H1 (cell line): ENCODE measurements around the gene LPAR3. TPM values are rescaled to one million over a fixed set of nuclear protein-coding genes. Genes with fewer than 3 reads are reported as not detected.

ENCODE experiments used
- CTCF ChIA-PET: fragments of 300-600 bp; sonication (Branson Sonifier 250); formaldehyde crosslinking; loops from one replicate; lab custom pipeline; 2021; ENCODE audit not compliant: partially characterized antibody; lab: Charles Lee
- POLR2A ChIA-PET: fragments of 300-600 bp; sonication (Branson Sonifier 250); formaldehyde crosslinking; loops from one replicate; lab custom pipeline; 2021; ENCODE audit warnings: inconsistent platforms; ENCODE audit not compliant: partially characterized antibody; lab: Charles Lee
- DNase-seq, 2 experiments: peaks; one replicate each; pipeline versions ENCODE4 v3.0.0 to v3.0.0-alpha.2; 2010 to 2022; ENCODE audit warnings: low spot score in 2 of 2, low read depth in 1 of 2, mixed read lengths in 1 of 2
- FAIRE-seq: peaks from 2 replicates; lab custom pipeline; 2011; peaks lifted over from hg19 to GRCh38; lab: Jason Lieb, UNC
- H2AFZ ChIP-seq: 2 replicates; pipeline ENCODE4 v1.8.1; 2012; ENCODE audit warnings: low read length, inconsistent platforms
- H2AK5ac ChIP-seq: 2 replicates; pipeline ENCODE4 v1.6.1; 2013; ENCODE audit warnings: low read depth, low read length
- H2BK120ac ChIP-seq: replicated peaks from 2 replicates; pipeline ENCODE3; 2013; ENCODE audit warnings: low read depth, low read length, inconsistent platforms
- H2BK12ac ChIP-seq: 2 replicates; pipeline ENCODE4 v1.6.1; 2013; ENCODE audit warnings: low read depth, low read length
- H2BK15ac ChIP-seq: 2 replicates; pipeline ENCODE4 v1.6.1; 2013; ENCODE audit warnings: low read length
- H2BK20ac ChIP-seq: 2 replicates; pipeline ENCODE4 v1.6.1; 2013; ENCODE audit warnings: low read length
- H2BK5ac ChIP-seq: 2 replicates; pipeline ENCODE4 v1.6.1; 2013; ENCODE audit warnings: low read depth, low read length
- H3K14ac ChIP-seq: 2 replicates; pipeline ENCODE4 v1.6.1; 2013; ENCODE audit warnings: inconsistent platforms; ENCODE audit not compliant: insufficient read length
- H3K18ac ChIP-seq: 2 replicates; pipeline ENCODE4 v1.6.1; 2013; ENCODE audit warnings: low read length; ENCODE audit errors: extremely low read depth
- H3K23ac ChIP-seq: 2 replicates; pipeline ENCODE4 v1.6.1; 2013; ENCODE audit warnings: inconsistent platforms; ENCODE audit not compliant: insufficient read length
- H3K23me2 ChIP-seq: 2 replicates; pipeline ENCODE4 v1.6.1; 2013; ENCODE audit warnings: low read depth, low read length
- H3K27ac ChIP-seq: 2 replicates; pipeline ENCODE4 v1.6.1; 2011; ENCODE audit warnings: low read depth, low read length, inconsistent platforms
- H3K27me3 ChIP-seq, 4 experiments: replicated peaks in 1 of 4; 1 replicate in 1 of 4; 2 replicates in 3 of 4; pipeline versions ENCODE4 v1.6.1 to v1.8.1; 2011 to 2013; ENCODE audit warnings: low read length in 3 of 4, mild to moderate bottlenecking in 3 of 4, inconsistent platforms in 2 of 4, mixed read lengths in 2 of 4, moderate library complexity in 1 of 4; ENCODE audit not compliant: control insufficient read depth in 3 of 4, insufficient read depth in 3 of 4; ENCODE audit errors: extremely low read depth in 1 of 4
- H3K36me3 ChIP-seq, 4 experiments: 2 replicates each; pipeline versions ENCODE4 v1.6.1 to v1.8.1; 2011 to 2013; ENCODE audit warnings: mild to moderate bottlenecking in 4 of 4, low read length in 3 of 4, moderate library complexity in 2 of 4, control low read depth in 1 of 4, inconsistent platforms in 1 of 4; ENCODE audit not compliant: insufficient read depth in 4 of 4, control insufficient read depth in 2 of 4
- H3K4ac ChIP-seq: replicated peaks from 2 replicates; pipeline ENCODE3; 2013; ENCODE audit warnings: low read length, low read depth, mixed read lengths, inconsistent platforms; ENCODE audit not compliant: insufficient read length
- H3K4me1 ChIP-seq, 4 experiments: replicated peaks in 1 of 4; 1 replicate in 1 of 4; 2 replicates in 3 of 4; pipeline versions ENCODE4 v1.6.1 to v1.8.1; 2011 to 2013; ENCODE audit warnings: low read length in 3 of 4, inconsistent platforms in 2 of 4, mixed read lengths in 1 of 4; ENCODE audit not compliant: insufficient read depth in 4 of 4, control insufficient read depth in 3 of 4
- H3K4me2 ChIP-seq, 2 experiments: 2 replicates each; pipeline versions ENCODE4 v1.6.1 to v1.8.1; 2011 to 2013; ENCODE audit warnings: low read depth in 2 of 2, low read length in 2 of 2, control low read depth in 1 of 2, inconsistent platforms in 1 of 2, mild to moderate bottlenecking in 1 of 2; ENCODE audit not compliant: insufficient read depth in 1 of 2
- H3K4me3 ChIP-seq, 4 experiments: fragments of 200-600, 300-600 bp in 1 of 4; sonication (generic), shearing (Covaris generic), sonication (Bioruptor Twin) in 1 of 4; 2 replicates each; pipeline versions ENCODE4 v1.5.1 to v1.8.1; 2011 to 2016; ENCODE audit warnings: low read length in 4 of 4, low read depth in 3 of 4, control low read depth in 2 of 4, inconsistent platforms in 2 of 4, mild to moderate bottlenecking in 2 of 4, mixed read lengths in 1 of 4, moderate library complexity in 1 of 4; ENCODE audit not compliant: insufficient read depth in 2 of 4; ENCODE audit errors: extremely low read depth in 1 of 4
- H3K56ac ChIP-seq: replicated peaks from 2 replicates; pipeline ENCODE3; 2013; ENCODE audit warnings: low read depth, mild to moderate bottlenecking, mixed read lengths, low read length, inconsistent platforms; ENCODE audit not compliant: insufficient read length
- H3K79me1 ChIP-seq: 2 replicates; pipeline ENCODE4 v1.6.1; 2013; ENCODE audit warnings: low read depth, low read length, control low read depth
- H3K79me2 ChIP-seq, 2 experiments: 2 replicates each; pipeline versions ENCODE4 v1.6.1 to v1.8.1; 2012 to 2013; ENCODE audit warnings: low read length in 2 of 2, mild to moderate bottlenecking in 2 of 2, inconsistent platforms in 1 of 2; ENCODE audit not compliant: insufficient read depth in 2 of 2, control insufficient read depth in 1 of 2
- H3K9ac ChIP-seq, 4 experiments: replicated peaks in 1 of 4; 1 replicate in 1 of 4; 2 replicates in 3 of 4; pipeline versions ENCODE4 v1.6.1 to v1.8.1; 2011 to 2013; ENCODE audit warnings: low read depth in 3 of 4, low read length in 3 of 4, control low read depth in 2 of 4, mild to moderate bottlenecking in 2 of 4, moderate library complexity in 2 of 4, inconsistent platforms in 1 of 4; ENCODE audit errors: extremely low read depth in 1 of 4
- H3K9me3 ChIP-seq, 2 experiments: 2 replicates each; pipeline versions ENCODE4 v1.6.1 to v1.8.1; 2012 to 2013; ENCODE audit warnings: mild to moderate bottlenecking in 2 of 2, moderate library complexity in 2 of 2, control low read depth in 1 of 2, inconsistent platforms in 1 of 2, low read depth in 1 of 2, low read length in 1 of 2, mixed read lengths in 1 of 2; ENCODE audit not compliant: insufficient read depth in 2 of 2
- H4K20me1 ChIP-seq, 2 experiments: replicated peaks in 1 of 2; 2 replicates each; pipeline versions ENCODE3 to v1.8.1; 2011 to 2013; ENCODE audit warnings: inconsistent platforms in 2 of 2, low read length in 2 of 2, mild to moderate bottlenecking in 1 of 2; ENCODE audit not compliant: insufficient read depth in 2 of 2, control insufficient read depth in 1 of 2
- H4K5ac ChIP-seq: 2 replicates; pipeline ENCODE4 v1.6.1; 2013; ENCODE audit warnings: low read length, low read depth, mixed read lengths, inconsistent platforms; ENCODE audit not compliant: insufficient read length
- H4K8ac ChIP-seq: 2 replicates; pipeline ENCODE4 v1.8.0; 2013; ENCODE audit warnings: mild to moderate bottlenecking, moderate library complexity, low read length, inconsistent platforms; ENCODE audit not compliant: insufficient read depth; ENCODE audit errors: extremely low read depth
- H4K91ac ChIP-seq: replicated peaks from 2 replicates; pipeline ENCODE3; 2013; ENCODE audit warnings: low read length, mixed read lengths, inconsistent platforms; ENCODE audit not compliant: insufficient read length
- ATF2 ChIP-seq: IDR thresholded peaks from 2 replicates; pipeline ENCODE4 v1.6.1; 2012; ENCODE audit warnings: low read length, inconsistent platforms
- BRCA1 ChIP-seq: IDR thresholded peaks from 2 replicates; pipeline ENCODE4 v1.6.1; 2012; ENCODE audit warnings: low read depth, low read length, improper control_type of control experiment
- CEBPB ChIP-seq: IDR thresholded peaks from 2 replicates; pipeline ENCODE4 v1.6.1; 2012; ENCODE audit warnings: low read depth, low read length
- EGR1 ChIP-seq: IDR thresholded peaks from 2 replicates; pipeline ENCODE4 v1.6.1; 2011; ENCODE audit warnings: low read depth, low read length, borderline replicate concordance
- KDM4A ChIP-seq: IDR thresholded peaks from one replicate; pipeline ENCODE4 v1.7.1; 2012; ENCODE audit warnings: low read depth, mild to moderate bottlenecking, moderate library complexity, low read length, inconsistent platforms; ENCODE audit not compliant: severe bottlenecking
- MAX ChIP-seq: IDR thresholded peaks from 2 replicates; pipeline ENCODE4 v1.6.1; 2012; ENCODE audit warnings: inconsistent platforms
- POLR2A ChIP-seq, 2 experiments: IDR thresholded peaks; 1 replicate in 1 of 2; 2 replicates in 1 of 2; pipeline ENCODE4 v1.6.1; 2011; ENCODE audit warnings: low read depth in 2 of 2, low read length in 2 of 2, mild to moderate bottlenecking in 2 of 2; ENCODE audit errors: control extremely low read depth in 1 of 2
- POLR2AphosphoS5 ChIP-seq: IDR thresholded peaks from 2 replicates; pipeline ENCODE4 v1.6.1; 2011; ENCODE audit warnings: low read depth, low read length
- RBBP5 ChIP-seq: IDR thresholded peaks from 2 replicates; pipeline ENCODE4 v1.7.1; 2012; ENCODE audit warnings: low read depth, mild to moderate bottlenecking, inconsistent platforms, low read length, moderate library complexity, borderline replicate concordance
- RFX5 ChIP-seq: IDR thresholded peaks from 2 replicates; pipeline ENCODE4 v1.6.1; 2011; ENCODE audit warnings: low read depth, low read length, improper control_type of control experiment, borderline replicate concordance
- TAF1 ChIP-seq: IDR thresholded peaks from 2 replicates; pipeline ENCODE4 v1.6.1; 2011; ENCODE audit warnings: mild to moderate bottlenecking, low read depth, low read length
- TAF7 ChIP-seq: optimal IDR thresholded peaks from 2 replicates; pipeline ENCODE3; 2011; ENCODE audit warnings: low read depth, mild to moderate bottlenecking, inconsistent platforms, low read length, moderate library complexity, borderline replicate concordance
- TBP ChIP-seq: IDR thresholded peaks from 2 replicates; pipeline ENCODE4 v1.6.1; 2011; ENCODE audit warnings: low read depth, low read length, improper control_type of control experiment
- WGBS, 2 experiments: shearing (Covaris generic) in 1 of 2; methylation state at CpG; one replicate each; pipeline versions ENCODE4 v1.1.6 to v1.1.7; 2013 to 2015; ENCODE audit warnings: low lambda C conversion rate in 2 of 2, mixed read lengths in 2 of 2, inconsistent platforms in 1 of 2, low coverage in 1 of 2, missing lambda C conversion rate in 1 of 2; ENCODE audit not compliant: insufficient replicate concordance in 2 of 2, insufficient coverage in 1 of 2, insufficient read length in 1 of 2; ENCODE audit errors: extremely low coverage in 1 of 2, missing lambda C conversion rate in 1 of 2; 5-methylcytosine and 5-hydroxymethylcytosine counted together
- polyA plus RNA-seq, 7 experiments: library from polyadenylated mRNA; depleted of rRNA in 3 of 7; stranded (reverse) in 5 of 7; unstranded in 2 of 7; fragments of >200 nt in 5 of 7; fragments of 200-250 nt in 2 of 7; gene quantifications; 1 replicate in 5 of 7; 2 replicates in 1 of 7; 4 replicates in 1 of 7; pipeline versions ENCODE4 v1.2.1 to v1.2.3, GENCODE V29; 2011 to 2013; ENCODE audit warnings: missing spikeins in 2 of 7, mixed read lengths in 2 of 7
- total RNA-seq: library from RNA; stranded (reverse); fragmentation: NEBNext Ultra II Directional; extraction: Animal tissue kit (Norgen Biotek cat#: 25700); gene quantifications from 2 replicates; pipeline ENCODE4 v1.2.1, GENCODE V29; 2021

Gene LPAR3
- total and polyA plus RNA-seq, 2 of the 8 experiments (the other 6 are each of a cell fraction or from before 2014, with no cell fraction given), result 17.1 to 25.4 TPM

GRCh38 chr1:84896279-84896678 lies 3.3 kb upstream of the LPAR3 start:
- Histone ChIP-seq H3K4me2 (no peak overlapping the region), H2AFZ (no peak overlapping the region), H3K18ac (no peak overlapping the region), H3K4me3 (no peak overlapping the region), H4K5ac (no peak overlapping the region), H3K9ac (no peak overlapping the region), H3K79me1 (no peaks in the 10 kb centered on the region), H4K20me1 (no peaks in the 10 kb centered on the region), H3K4ac (no peak overlapping the region), H3K79me2 (peaks cover 0 to 5% of the 10 kb centered on the region in 2 experiments; a peak in 2 of 4 replicates), H4K8ac (no peak overlapping the region), H4K91ac (no peak overlapping the region), H3K9me3 (peaks cover 5 to 7% of the 10 kb centered on the region in 2 experiments; a peak in 1 of 4 replicates), H3K14ac (no peak overlapping the region), H3K36me3 (no peaks in the 10 kb centered on the region), H3K56ac (no peak overlapping the region), H2BK5ac (no peak overlapping the region), H3K23ac (no peak overlapping the region), H3K4me1 (peaks cover 0 to 22% (median 5%) of the 10 kb centered on the region in 4 experiments; a peak in 3 of 7 replicates), H2BK12ac (no peak overlapping the region), H3K23me2 (peaks cover 7% of the 10 kb centered on the region; the same call in 1 of the 2 replicates), H2BK120ac (no peak overlapping the region), H3K27me3 (peaks cover 0 to 13% (median 7%) of the 10 kb centered on the region in 4 experiments; a peak in 5 of 7 replicates), H2BK15ac (no peak overlapping the region), H2BK20ac (no peak overlapping the region), H3K27ac (no peak overlapping the region), H2AK5ac (no peak overlapping the region)
- 82% methylated on average over 2 of the region's 2 CpGs; no CpG with 5 or more reads in 1 of the 2 experiments for WGBS, 2 experiments
- FAIRE-seq (no peak), DNase-seq (no peak)
- ChIA-PET CTCF (interaction anchor here (0.8 to 2.7 kb wide), 5 partner anchors 17 to 213 kb away, joined by 3 to 12 read pairs (median 4); no protein-coding TSS in a partner anchor), POLR2A (no interaction called here)
- TF ChIP-seq RFX5, result no peak
- TF ChIP-seq CEBPB, result no peak
- TF ChIP-seq TAF1, result no peak
- TF ChIP-seq MAX, result no peak
- TF ChIP-seq BRCA1, result no peak
- no peak for TF ChIP-seq ATF2
- no peak for TF ChIP-seq KDM4A
- no peak for TF ChIP-seq TAF7
- TF ChIP-seq POLR2A (IDR thresholded peaks at IDR 0.05; ENCODE audit: control extremely low read depth in 1 of 2, low read depth in 2 of 2, low read length in 2 of 2), result no peak
- no peak for TF ChIP-seq EGR1
- TF ChIP-seq TBP, result no peak
- no peak for TF ChIP-seq RBBP5
- no peak for TF ChIP-seq POLR2AphosphoS5
